Measurements from ENCODE around the gene TRIM54.
"Not testable (repeated sequence)": the region's sequence is repeated elsewhere in the genome, so short reads cannot be mapped to it uniquely, and the experiment has no call there.

TRIM54 gene

GRCh38 chr2:27270670-27271069 is 11.6 kb upstream of the TRIM54 start:
- DNase-seq (ENCODE audit: low read depth) = no peak
- TF ChIP-seq CTCF (IDR thresholded peaks at IDR 0.05; ENCODE audit: control insufficient read depth, insufficient read depth, low read depth, low read length, missing control alignments) = no peak
- no peak overlapping the region for H3K4me3 ChIP-seq (ENCODE audit: control insufficient read depth, low read depth, low read length)

- no peak overlapping the region for H3K4me3 ChIP-seq (ENCODE audit: control insufficient read depth, low read depth, low read length)
- DNase-seq (ENCODE audit: low read depth) = no peak
- no peak for TF ChIP-seq CTCF (IDR thresholded peaks at IDR 0.05; ENCODE audit: control insufficient read depth, insufficient read depth, low read depth, low read length, missing control alignments)
Observed at GRCh38 chr2:27271631-27272340, 10.4 kb upstream of the TRIM54 start.

GRCh38 chr2:27272537-27273522 is 9.4 kb upstream of the TRIM54 start:
- not testable (repeated sequence) for H3K4me3 ChIP-seq (ENCODE audit: control insufficient read depth, low read depth, low read length); DNase-seq (ENCODE audit: low read depth)

GRCh38 chr2:27275211-27276150 is 6.7 kb upstream of the TRIM54 start, which contains the start of gene DNAJC5G:
Gene DNAJC5G (plus strand): TSS chr2:27275433. CDS start chr2:27276729, 1,296 bp downstream.
- DNase-seq (ENCODE audit: low read depth) = no peak
- TF ChIP-seq CTCF (IDR thresholded peaks at IDR 0.05; ENCODE audit: control insufficient read depth, insufficient read depth, low read depth, low read length, missing control alignments) = no peak
- no peak within 1 kb of the TSS for H3K4me3 ChIP-seq (ENCODE audit: control insufficient read depth, low read depth, low read length)

- no peak overlapping the region for H3K4me3 ChIP-seq (ENCODE audit: control insufficient read depth, low read depth, low read length)
- no peak for TF ChIP-seq CTCF (IDR thresholded peaks at IDR 0.05; ENCODE audit: control insufficient read depth, insufficient read depth, low read depth, low read length, missing control alignments)
- no peak for DNase-seq (ENCODE audit: low read depth)
Observed at GRCh38 chr2:27278010-27278409, 4.2 kb upstream of the TRIM54 start.

GRCh38 chr2:27280826-27281225 is 1.4 kb upstream of the TRIM54 start:
- no peak for TF ChIP-seq CTCF (IDR thresholded peaks at IDR 0.05; ENCODE audit: control insufficient read depth, insufficient read depth, low read depth, low read length, missing control alignments)
- no peak for DNase-seq (ENCODE audit: low read depth)
- H3K4me3 ChIP-seq (ENCODE audit: control insufficient read depth, low read depth, low read length) = no peak overlapping the region
